ENCODE measurements around the gene RIT2. TPM values are rescaled to one million over a fixed set of nuclear protein-coding genes. Genes with fewer than 3 reads are reported as not detected.

Gene RIT2
- total RNA-seq, 1 donor = not detected

DNA sequence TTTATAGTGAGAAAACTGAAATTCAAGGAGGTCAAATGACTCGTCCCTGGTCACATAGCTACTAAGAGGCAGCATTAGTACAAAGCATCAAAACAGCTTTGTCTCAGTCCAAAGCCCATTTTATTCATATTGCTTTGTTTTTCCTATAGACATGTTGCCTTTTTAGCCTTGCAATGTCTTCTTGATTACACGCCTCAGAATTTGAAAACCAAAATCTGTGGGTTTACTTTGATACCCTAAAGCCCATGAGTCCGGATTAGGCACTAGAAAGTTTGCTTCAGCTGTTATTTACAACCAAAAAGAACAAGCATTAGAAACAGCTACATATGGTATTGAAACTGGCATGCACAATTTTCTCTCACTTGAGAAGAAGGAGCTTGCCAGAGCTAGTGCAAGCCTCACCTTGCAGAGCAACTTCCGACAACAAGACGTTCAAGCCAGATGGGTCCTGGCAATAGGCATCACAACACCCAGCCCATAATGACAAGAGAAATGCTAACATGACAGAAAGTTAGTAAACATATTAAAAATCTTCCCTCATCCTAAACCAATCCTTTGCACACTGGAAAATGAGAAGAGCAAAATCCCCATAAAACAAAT is 276.8 kb downstream of the RIT2 start:
- DNase-seq (ENCODE audit: low read depth) = no peak
- no peak overlapping the region for H3K4me3 ChIP-seq (ENCODE audit: low read depth, low read length)
- TF ChIP-seq CTCF (IDR thresholded peaks at IDR 0.05; ENCODE audit: insufficient read depth, low read length) = no peak

DNA sequence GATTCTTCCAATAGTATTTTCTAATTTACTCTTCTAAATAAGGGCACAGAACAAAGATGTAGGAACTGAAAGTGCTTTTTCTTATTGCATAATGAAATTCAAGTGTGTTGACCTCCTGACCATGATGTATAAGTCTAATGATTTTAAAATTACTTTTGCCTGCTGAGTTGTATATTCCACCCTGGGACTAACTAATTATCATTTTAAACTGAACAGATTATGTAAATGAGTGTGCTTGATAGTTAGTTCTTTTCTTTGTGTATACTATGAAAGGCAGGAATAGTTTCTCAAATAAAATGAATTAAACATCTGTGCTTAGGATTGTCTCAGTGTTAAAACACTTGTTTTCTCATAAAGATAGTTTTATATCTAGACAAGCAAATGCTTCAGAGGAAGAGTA is 284.5 kb downstream of the RIT2 start:
- no peak for TF ChIP-seq CTCF (IDR thresholded peaks at IDR 0.05; ENCODE audit: insufficient read depth, low read length)

DNA sequence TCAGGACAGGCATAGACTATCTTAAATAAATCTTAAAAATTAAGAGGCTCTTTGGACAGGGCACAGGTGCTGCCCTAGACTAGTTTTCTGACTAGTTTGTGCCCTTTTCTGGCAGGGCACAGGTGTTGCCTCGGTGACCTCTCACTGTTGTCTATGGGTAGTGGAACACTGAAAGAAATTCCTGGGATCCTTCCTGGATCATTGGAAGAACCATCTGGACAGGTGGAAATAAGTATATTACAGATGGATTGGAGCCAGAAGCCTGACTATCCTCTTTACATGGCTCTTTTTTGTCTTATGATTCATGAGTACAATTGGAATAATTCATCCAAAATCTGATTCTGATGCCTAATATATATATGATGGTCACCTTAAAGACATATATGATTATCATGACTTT is 286.6 kb downstream of the RIT2 start:
- no peak overlapping the region for H3K4me3 ChIP-seq (ENCODE audit: low read depth, low read length)
- TF ChIP-seq CTCF (IDR thresholded peaks at IDR 0.05; ENCODE audit: insufficient read depth, low read length) = no peak
- DNase-seq (ENCODE audit: low read depth) = no peak

More for the DNA sequence above, 284.5 kb downstream of the RIT2 start:
- no peak for DNase-seq (ENCODE audit: low read depth)
- H3K4me3 ChIP-seq (ENCODE audit: low read depth, low read length) = no peak overlapping the region

- TF ChIP-seq CTCF (IDR thresholded peaks at IDR 0.05; ENCODE audit: insufficient read depth, low read length) = no peak
- H3K4me3 ChIP-seq (ENCODE audit: low read depth, low read length) = no peak overlapping the region
- DNase-seq (ENCODE audit: low read depth) = no peak
These were observed 291.3 kb downstream of the RIT2 start for GRCh38 chr18:42824178-42824577.

DNA sequence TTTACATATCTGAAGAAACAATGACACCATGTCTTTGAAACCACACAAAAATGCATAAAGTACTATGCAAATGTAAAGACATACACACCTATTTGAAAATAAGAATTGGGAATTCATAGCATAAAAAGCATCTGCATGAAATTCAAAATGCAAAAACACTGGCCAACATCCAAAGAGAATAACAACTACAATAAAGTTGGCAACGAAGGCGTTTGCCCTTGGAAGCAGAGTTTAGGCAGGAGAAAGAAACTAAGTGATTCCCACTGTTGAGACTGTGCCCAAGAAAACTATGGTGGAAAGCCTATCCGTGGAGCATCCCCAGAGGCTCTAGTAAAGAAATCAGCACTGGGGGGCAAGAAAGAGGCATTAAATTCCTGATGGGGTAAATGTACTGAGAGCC is 292.8 kb downstream of the RIT2 start:
- TF ChIP-seq CTCF (IDR thresholded peaks at IDR 0.05; ENCODE audit: insufficient read depth, low read length) = no peak
- no peak for DNase-seq (ENCODE audit: low read depth)

GRCh38 chr18:42821492-42821891 is 294.0 kb downstream of the RIT2 start:
- TF ChIP-seq CTCF (IDR thresholded peaks at IDR 0.05; ENCODE audit: insufficient read depth, low read length) = no peak
- no peak overlapping the region for H3K4me3 ChIP-seq (ENCODE audit: low read depth, low read length)
- DNase-seq (ENCODE audit: low read depth) = no peak

More for the DNA sequence above, 292.8 kb downstream of the RIT2 start:
- no peak overlapping the region for H3K4me3 ChIP-seq (ENCODE audit: low read depth, low read length)

GRCh38 chr18:42814618-42815017 is 300.9 kb downstream of the RIT2 start:
- DNase-seq (ENCODE audit: low read depth) = no peak
- no peak for TF ChIP-seq CTCF (IDR thresholded peaks at IDR 0.05; ENCODE audit: insufficient read depth, low read length)
- no peak overlapping the region for H3K4me3 ChIP-seq (ENCODE audit: low read depth, low read length)
